ENCODE measurements around the gene PCP4L1. TPM values are rescaled to one million over a fixed set of nuclear protein-coding genes. Genes with fewer than 3 reads are reported as not detected.
"Not testable (repeated sequence)": the region's sequence is repeated elsewhere in the genome, so short reads cannot be mapped to it uniquely, and the experiment has no call there.

Gene PCP4L1
- polyA plus RNA-seq, 1 donor from 2014 or later: not detected

DNA sequence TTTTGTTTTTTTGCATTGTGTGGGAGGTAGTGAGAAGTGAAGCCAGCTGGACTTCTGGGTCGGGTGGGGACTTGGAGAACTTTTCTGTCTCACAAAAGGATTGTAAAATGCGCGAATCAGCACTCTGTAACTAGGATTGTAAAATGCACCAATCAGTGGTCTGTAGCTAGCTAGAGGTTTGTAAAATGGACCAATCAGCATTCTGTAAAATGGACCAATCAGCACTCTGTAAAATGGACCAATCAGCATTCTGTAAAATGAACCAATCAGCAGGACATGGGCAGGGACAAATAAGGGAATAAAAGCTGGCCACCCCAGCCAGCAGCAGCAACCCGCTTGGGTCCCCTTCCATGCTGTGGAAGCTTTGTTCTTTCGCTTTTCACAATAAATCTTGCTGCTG, 8.4 kb upstream of the PCP4L1 start:
- not testable (repeated sequence) for H3K9me3 Mint-ChIP-seq, H3K36me3 Mint-ChIP-seq, H3K4me1 Mint-ChIP-seq, H3K27ac Mint-ChIP-seq, H3K4me3 Mint-ChIP-seq, H3K27me3 Mint-ChIP-seq

- H3K4me1 Mint-ChIP-seq: no peaks in the 10 kb centered on the region
- H3K4me3 Mint-ChIP-seq: no peak overlapping the region
- H3K36me3 Mint-ChIP-seq: peaks cover 6% of the 10 kb centered on the region
- peaks cover 9% of the 10 kb centered on the region for H3K27me3 Mint-ChIP-seq
- H3K9me3 Mint-ChIP-seq: peaks cover 0 to 5% (median 3%) of the 10 kb centered on the region in 3 donors
- no peak overlapping the region for H3K27ac Mint-ChIP-seq
Observed at GRCh38 chr1:161250829-161251228, 7.7 kb upstream of the PCP4L1 start.

GRCh38 chr1:161251579-161251978, 7.0 kb upstream of the PCP4L1 start:
- Mint-ChIP-seq H3K36me3 (peaks cover 6% of the 10 kb centered on the region), H3K4me3 (no peak overlapping the region), H3K27ac (no peak overlapping the region)

DNA sequence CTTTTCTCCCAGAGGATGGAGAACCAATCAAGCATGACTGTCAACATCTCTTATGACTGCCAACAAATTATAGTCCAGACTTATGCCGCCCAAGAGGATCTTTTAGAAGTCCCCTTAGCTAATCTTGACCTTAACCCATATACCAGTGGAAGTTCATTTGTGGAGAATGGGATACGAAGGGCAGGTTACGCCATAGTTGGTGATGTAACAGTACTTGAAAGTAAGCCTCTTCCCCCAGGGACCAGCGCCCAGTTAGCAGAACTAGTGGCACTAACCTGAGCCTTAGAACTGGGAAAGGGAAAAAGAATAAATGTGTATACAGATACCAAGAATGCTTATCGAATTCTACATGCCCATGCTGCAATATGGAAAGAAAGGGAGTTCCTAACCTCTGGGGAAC, 3.2 kb upstream of the PCP4L1 start:
- H3K36me3 Mint-ChIP-seq, H3K4me3 Mint-ChIP-seq, H3K27ac Mint-ChIP-seq: not testable (repeated sequence)
- Mint-ChIP-seq H3K9me3 (peaks cover 8 to 24% (median 8%) of the 10 kb centered on the region in 3 donors), H3K27me3 (peaks cover 42% of the 10 kb centered on the region), H3K4me1 (peaks cover 5 to 12% (median 8%) of the 10 kb centered on the region in 3 donors)

More at GRCh38 chr1:161251579-161251978, 7.0 kb upstream of the PCP4L1 start:
- H3K4me1 Mint-ChIP-seq: no peaks in the 10 kb centered on the region
- peaks cover 13% of the 10 kb centered on the region for H3K27me3 Mint-ChIP-seq
- peaks cover 2 to 12% (median 3%) of the 10 kb centered on the region in 3 donors for H3K9me3 Mint-ChIP-seq

- H3K27me3 Mint-ChIP-seq: peaks cover 49% of the 10 kb centered on the region
- not testable (repeated sequence) for H3K36me3 Mint-ChIP-seq, H3K27ac Mint-ChIP-seq, H3K4me3 Mint-ChIP-seq
- peaks cover 11 to 16% (median 11%) of the 10 kb centered on the region in 3 donors for H3K4me1 Mint-ChIP-seq
- peaks cover 8 to 24% (median 8%) of the 10 kb centered on the region in 3 donors for H3K9me3 Mint-ChIP-seq
Observed at GRCh38 chr1:161255955-161256520, 2.5 kb upstream of the PCP4L1 start.

- peaks cover 15 to 22% (median 19%) of the 10 kb centered on the region in 3 donors for H3K4me1 Mint-ChIP-seq
- H3K9me3 Mint-ChIP-seq: peaks cover 8 to 24% (median 8%) of the 10 kb centered on the region in 3 donors
- H3K36me3 Mint-ChIP-seq, H3K4me3 Mint-ChIP-seq: not testable (repeated sequence)
- peaks cover 56% of the 10 kb centered on the region for H3K27me3 Mint-ChIP-seq
- peak overlapping the region in 1 of 3 donors; percentile 18 for H3K27ac Mint-ChIP-seq
Observed at GRCh38 chr1:161257109-161257508, 1.4 kb upstream of the PCP4L1 start.

DNA sequence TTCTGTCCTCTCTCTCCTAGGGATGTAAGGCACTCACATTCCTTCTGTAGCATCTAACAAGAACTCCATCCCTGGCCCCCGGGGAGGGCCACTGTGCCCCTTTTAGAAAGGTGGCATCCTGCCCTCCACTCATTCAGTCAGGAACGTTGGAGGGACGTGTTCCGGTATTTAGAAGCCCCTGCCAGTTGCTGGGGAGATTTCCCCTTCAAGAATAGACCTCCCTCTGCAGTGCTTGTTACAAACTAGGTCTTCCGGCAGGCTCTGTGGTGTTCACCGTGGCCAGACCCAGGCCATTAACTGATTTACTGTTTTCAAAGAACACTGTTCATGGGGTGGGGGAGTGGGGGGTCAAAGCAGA, 779 bp downstream of the PCP4L1 start:
- Mint-ChIP-seq H3K36me3 (peaks cover 2% of the 10 kb centered on the region), H3K4me3 (peak overlapping the region; percentile 21 to 75 (median 64)), H3K27me3 (peaks cover 60% of the 10 kb centered on the region), H3K9me3 (peaks cover 8 to 24% (median 8%) of the 10 kb centered on the region in 3 donors), H3K4me1 (peaks cover 15 to 22% (median 19%) of the 10 kb centered on the region in 3 donors), H3K27ac (peak overlapping the region in 1 of 3 donors; percentile 35)

GRCh38 chr1:161259765-161260164, 1.2 kb downstream of the PCP4L1 start:
- H3K9me3 Mint-ChIP-seq: peaks cover 8 to 24% (median 8%) of the 10 kb centered on the region in 3 donors
- H3K27me3 Mint-ChIP-seq: peaks cover 62% of the 10 kb centered on the region
- H3K36me3 Mint-ChIP-seq: peaks cover 2% of the 10 kb centered on the region
- H3K4me3 Mint-ChIP-seq: peak overlapping the region in 2 of 4 donors; percentile 44 to 60
- peaks cover 15 to 22% (median 19%) of the 10 kb centered on the region in 3 donors for H3K4me1 Mint-ChIP-seq
- peak overlapping the region in 1 of 3 donors; percentile 35 for H3K27ac Mint-ChIP-seq

DNA sequence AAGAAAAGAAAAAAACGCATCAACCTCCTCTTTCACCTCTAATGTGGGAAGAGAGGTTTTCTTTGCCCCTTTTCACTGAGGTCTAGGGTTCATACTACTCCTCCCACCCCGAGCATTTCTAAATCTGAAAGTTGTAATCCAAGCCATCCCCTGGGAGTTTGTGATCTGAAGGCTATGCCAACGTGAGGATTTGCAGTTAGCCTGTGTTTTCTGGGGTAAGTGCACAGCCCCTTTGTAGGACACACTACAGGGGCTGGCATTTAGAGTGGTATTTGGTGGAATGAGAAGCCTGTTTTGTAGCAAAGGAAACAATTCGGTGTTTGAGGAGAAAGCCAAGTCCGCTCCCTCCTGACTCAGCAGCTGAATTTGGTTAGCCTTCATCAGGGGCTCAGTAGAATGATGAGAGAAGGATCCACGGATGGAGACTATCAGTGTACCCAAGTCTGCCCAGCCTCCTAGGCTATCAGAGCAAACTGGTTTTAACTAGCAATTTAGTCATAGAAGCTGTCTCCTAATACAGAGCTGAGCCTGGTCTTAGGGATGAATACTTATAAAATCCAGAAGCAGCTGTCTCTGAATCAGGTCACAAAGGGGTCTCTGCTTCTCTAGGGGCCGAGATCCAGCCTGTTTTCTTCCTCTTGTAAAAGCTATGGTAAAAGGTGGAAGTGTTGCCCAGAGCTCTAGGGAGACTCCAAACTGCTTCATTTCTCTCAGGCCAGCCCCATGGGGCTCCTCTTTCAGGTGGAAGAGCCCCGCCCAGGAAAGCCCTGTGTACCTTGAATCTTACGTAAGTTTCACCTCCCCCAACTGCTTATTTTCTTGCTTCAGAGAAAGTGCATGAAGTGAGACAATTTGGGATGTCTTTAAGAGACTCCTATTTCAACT, 2.1 kb downstream of the PCP4L1 start:
- peak overlapping the region in 2 of 4 donors; percentile 47 to 54 for H3K4me3 Mint-ChIP-seq
- H3K4me1 Mint-ChIP-seq: peaks cover 15 to 22% (median 19%) of the 10 kb centered on the region in 3 donors
- peaks cover 64% of the 10 kb centered on the region for H3K27me3 Mint-ChIP-seq
- no peak overlapping the region for H3K27ac Mint-ChIP-seq
- no peaks in the 10 kb centered on the region for H3K36me3 Mint-ChIP-seq
- peaks cover 8 to 21% (median 8%) of the 10 kb centered on the region in 3 donors for H3K9me3 Mint-ChIP-seq

GRCh38 chr1:161261261-161262235, 3.0 kb downstream of the PCP4L1 start:
- peaks cover 58% of the 10 kb centered on the region for H3K27me3 Mint-ChIP-seq
- no peaks in the 10 kb centered on the region for H3K36me3 Mint-ChIP-seq
- peaks cover 6 to 12% (median 8%) of the 10 kb centered on the region in 3 donors for H3K9me3 Mint-ChIP-seq
- H3K4me3 Mint-ChIP-seq: peak overlapping the region in 2 of 4 donors; percentile 47 to 49
- H3K4me1 Mint-ChIP-seq: peaks cover 15 to 23% (median 19%) of the 10 kb centered on the region in 3 donors
- no peak overlapping the region for H3K27ac Mint-ChIP-seq

- Mint-ChIP-seq H3K4me3 (no peak overlapping the region), H3K27ac (no peak overlapping the region), H3K4me1 (peaks cover 7 to 24% (median 23%) of the 10 kb centered on the region in 3 donors), H3K27me3 (peaks cover 28% of the 10 kb centered on the region), H3K9me3 (no peaks in the 10 kb centered on the region), H3K36me3 (no peaks in the 10 kb centered on the region)
Observed at GRCh38 chr1:161265305-161265704, 6.8 kb downstream of the PCP4L1 start.

- Mint-ChIP-seq H3K4me1 (peaks cover 4 to 18% (median 16%) of the 10 kb centered on the region in 3 donors), H3K9me3 (no peaks in the 10 kb centered on the region), H3K27ac (no peak overlapping the region), H3K4me3 (no peak overlapping the region), H3K36me3 (no peaks in the 10 kb centered on the region), H3K27me3 (peaks cover 20% of the 10 kb centered on the region)
Observed at GRCh38 chr1:161266202-161266601, 7.7 kb downstream of the PCP4L1 start.

DNA sequence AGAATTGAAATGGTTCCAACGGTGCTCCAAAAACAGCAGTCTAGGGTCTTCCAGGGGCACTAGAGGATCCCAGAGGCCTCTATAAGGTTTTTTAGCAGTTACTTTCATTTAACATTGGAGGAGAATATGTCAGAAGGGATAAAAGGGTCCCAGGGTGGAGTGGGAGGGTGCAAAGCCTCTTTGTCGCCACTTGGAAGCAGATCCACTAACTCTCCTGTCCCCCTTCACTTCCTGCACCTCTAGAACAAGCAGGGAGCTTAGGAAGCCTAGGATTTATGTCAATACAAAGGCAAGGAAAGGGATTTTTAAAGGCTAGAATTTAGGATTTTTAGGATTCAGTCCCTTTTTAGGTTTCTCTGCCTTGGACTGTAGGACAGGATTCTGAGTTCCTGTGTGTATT, 8.3 kb downstream of the PCP4L1 start:
- Mint-ChIP-seq H3K4me1 (peaks cover 1 to 14% (median 10%) of the 10 kb centered on the region in 3 donors), H3K4me3 (no peak overlapping the region), H3K27ac (no peak overlapping the region), H3K27me3 (peaks cover 14% of the 10 kb centered on the region), H3K9me3 (no peaks in the 10 kb centered on the region), H3K36me3 (no peaks in the 10 kb centered on the region)

GRCh38 chr1:161267321-161267720, 8.8 kb downstream of the PCP4L1 start:
- Mint-ChIP-seq H3K27ac (no peak overlapping the region), H3K4me1 (peaks cover 0 to 14% (median 9%) of the 10 kb centered on the region in 3 donors), H3K9me3 (no peaks in the 10 kb centered on the region), H3K36me3 (no peaks in the 10 kb centered on the region), H3K4me3 (no peak overlapping the region), H3K27me3 (peaks cover 11% of the 10 kb centered on the region)

All from IgD-negative memory B cell (primary cell).